Measurements from ENCODE around the gene ALDH8A1. TPM values are rescaled to one million over a fixed set of nuclear protein-coding genes. Genes with fewer than 3 reads are reported as not detected.

Gene ALDH8A1
- total RNA-seq, 1 experiment from 2014 or later = 0.68 TPM

DNA sequence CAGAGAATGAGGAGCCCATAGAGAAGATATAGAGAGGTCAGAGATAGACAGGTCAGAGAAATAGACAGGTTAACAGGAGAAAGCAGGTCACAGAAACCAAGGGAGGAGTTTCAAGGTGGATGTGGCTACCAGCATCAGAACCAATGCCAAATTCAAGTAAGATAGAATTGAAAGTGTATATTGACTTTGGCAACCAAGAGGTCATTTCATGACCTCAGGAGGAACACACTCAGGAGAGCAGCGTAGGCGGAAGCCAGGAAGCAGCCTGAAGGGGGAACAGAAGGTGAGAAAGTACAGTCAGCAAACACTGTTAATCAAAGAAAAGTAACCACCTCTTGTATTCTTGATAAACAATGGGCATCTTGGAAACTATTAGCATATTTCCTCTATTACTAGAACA, 33.9 kb upstream of the ALDH8A1 start:
- Mint-ChIP-seq H3K4me1 (ENCODE audit: low read depth, unreplicated experiment) (no peaks in the 10 kb centered on the region), H3K9me3 (ENCODE audit: low read depth, unreplicated experiment) (no peaks in the 10 kb centered on the region), H3K36me3 (ENCODE audit: insufficient read depth, unreplicated experiment) (peaks cover 9% of the 10 kb centered on the region), H3K4me3 (ENCODE audit: low read depth, unreplicated experiment) (no peak overlapping the region), H3K27ac (ENCODE audit: unreplicated experiment) (no peak overlapping the region), H3K27me3 (ENCODE audit: unreplicated experiment) (no peaks in the 10 kb centered on the region)
- CTCF ChIA-PET = no interaction called here
- BruUV-seq (replicated peaks) = no TSS peak
- TF ChIP-seq, protein P1, sequence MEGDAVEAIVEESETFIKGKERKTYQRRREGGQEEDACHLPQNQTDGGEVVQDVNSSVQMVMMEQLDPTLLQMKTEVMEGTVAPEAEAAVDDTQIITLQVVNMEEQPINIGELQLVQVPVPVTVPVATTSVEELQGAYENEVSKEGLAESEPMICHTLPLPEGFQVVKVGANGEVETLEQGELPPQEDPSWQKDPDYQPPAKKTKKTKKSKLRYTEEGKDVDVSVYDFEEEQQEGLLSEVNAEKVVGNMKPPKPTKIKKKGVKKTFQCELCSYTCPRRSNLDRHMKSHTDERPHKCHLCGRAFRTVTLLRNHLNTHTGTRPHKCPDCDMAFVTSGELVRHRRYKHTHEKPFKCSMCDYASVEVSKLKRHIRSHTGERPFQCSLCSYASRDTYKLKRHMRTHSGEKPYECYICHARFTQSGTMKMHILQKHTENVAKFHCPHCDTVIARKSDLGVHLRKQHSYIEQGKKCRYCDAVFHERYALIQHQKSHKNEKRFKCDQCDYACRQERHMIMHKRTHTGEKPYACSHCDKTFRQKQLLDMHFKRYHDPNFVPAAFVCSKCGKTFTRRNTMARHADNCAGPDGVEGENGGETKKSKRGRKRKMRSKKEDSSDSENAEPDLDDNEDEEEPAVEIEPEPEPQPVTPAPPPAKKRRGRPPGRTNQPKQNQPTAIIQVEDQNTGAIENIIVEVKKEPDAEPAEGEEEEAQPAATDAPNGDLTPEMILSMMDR (IDR thresholded peaks at IDR 0.05; ENCODE audit: unreplicated experiment) = no peak
- DNase-seq = no peak
- intact Hi-C loops (cut with micrococcal nuclease; ENCODE audit: unreplicated experiment) = no loop called here

DNA sequence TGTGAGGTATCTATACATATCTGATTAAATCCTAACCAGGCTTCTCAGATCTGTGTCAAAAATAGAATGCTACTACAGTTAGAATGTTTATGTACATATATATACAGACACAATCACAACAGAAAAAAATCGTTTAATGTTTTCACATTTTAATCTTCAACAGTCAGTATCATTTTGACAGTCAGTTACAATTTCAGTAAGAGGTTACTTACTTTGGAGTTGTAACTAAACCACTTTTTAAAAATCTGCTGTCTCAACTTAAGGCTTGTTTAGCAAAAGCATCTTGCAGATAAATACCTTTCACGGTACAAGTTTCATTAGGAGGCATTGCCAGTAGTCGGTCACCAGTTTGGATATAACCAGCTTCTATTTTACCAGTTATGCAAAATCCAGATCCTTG, 32.3 kb upstream of the ALDH8A1 start:
- Mint-ChIP-seq H3K4me3 (ENCODE audit: low read depth, unreplicated experiment) (no peak overlapping the region), H3K4me1 (ENCODE audit: low read depth, unreplicated experiment) (no peaks in the 10 kb centered on the region), H3K27me3 (ENCODE audit: unreplicated experiment) (no peaks in the 10 kb centered on the region), H3K36me3 (ENCODE audit: insufficient read depth, unreplicated experiment) (peaks cover 9% of the 10 kb centered on the region), H3K9me3 (ENCODE audit: low read depth, unreplicated experiment) (no peaks in the 10 kb centered on the region), H3K27ac (ENCODE audit: unreplicated experiment) (no peak overlapping the region)
- intact Hi-C loops (cut with micrococcal nuclease; ENCODE audit: unreplicated experiment) = no loop called here
- CTCF ChIA-PET = no interaction called here
- no TSS peak for BruUV-seq (replicated peaks)
- TF ChIP-seq, protein P1 (IDR thresholded peaks at IDR 0.05; ENCODE audit: unreplicated experiment) = no peak
- no peak for DNase-seq

DNA sequence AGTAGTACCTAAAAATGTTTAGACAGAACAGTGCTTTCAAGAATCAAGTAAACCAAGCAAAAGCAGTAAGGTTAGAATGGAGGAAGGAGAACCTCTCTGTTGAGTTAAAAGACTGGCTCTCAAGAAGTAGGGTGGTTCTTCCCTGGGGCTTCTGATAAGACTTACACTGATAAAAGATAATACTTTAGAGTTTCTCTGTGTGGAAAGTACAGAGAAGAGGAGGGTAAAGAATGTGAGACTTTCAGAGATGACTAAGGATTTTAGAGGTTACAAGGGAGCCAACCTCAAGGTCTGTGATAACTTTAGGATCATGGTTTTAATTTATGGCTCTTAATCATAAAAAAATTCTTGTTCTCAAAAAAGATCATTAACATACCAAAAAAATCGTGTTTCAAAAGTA, 30.9 kb upstream of the ALDH8A1 start:
- H3K4me3 Mint-ChIP-seq (ENCODE audit: low read depth, unreplicated experiment) = no peak overlapping the region
- no peak overlapping the region for H3K27ac Mint-ChIP-seq (ENCODE audit: unreplicated experiment)
- CTCF ChIA-PET = no interaction called here
- H3K4me1 Mint-ChIP-seq (ENCODE audit: low read depth, unreplicated experiment) = no peaks in the 10 kb centered on the region
- DNase-seq = no peak
- H3K36me3 Mint-ChIP-seq (ENCODE audit: insufficient read depth, unreplicated experiment) = peaks cover 9% of the 10 kb centered on the region
- H3K9me3 Mint-ChIP-seq (ENCODE audit: low read depth, unreplicated experiment) = no peaks in the 10 kb centered on the region
- TF ChIP-seq, protein P1 (IDR thresholded peaks at IDR 0.05; ENCODE audit: unreplicated experiment) = no peak
- no peaks in the 10 kb centered on the region for H3K27me3 Mint-ChIP-seq (ENCODE audit: unreplicated experiment)
- no TSS peak for BruUV-seq (replicated peaks)
- intact Hi-C loops (cut with micrococcal nuclease; ENCODE audit: unreplicated experiment) = no loop called here

DNA sequence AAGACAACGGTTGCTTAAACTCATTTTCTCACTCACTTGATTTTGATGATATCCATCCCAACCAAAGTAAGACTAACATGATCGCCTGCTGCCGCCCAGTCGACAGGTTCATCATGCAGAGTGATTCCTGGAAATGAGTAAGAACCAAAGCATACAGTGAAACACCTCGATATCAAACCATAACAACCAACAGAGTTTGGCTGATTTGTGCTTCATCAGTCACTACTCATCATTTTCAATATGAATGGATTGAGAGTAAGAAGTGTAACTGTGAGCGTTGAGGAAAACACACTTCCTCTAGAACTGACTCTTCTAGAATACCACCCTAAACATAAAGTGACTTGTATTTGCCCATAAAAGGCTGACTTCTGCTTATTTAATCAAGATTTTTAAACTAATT, 29.2 kb upstream of the ALDH8A1 start:
- DNase-seq = no peak
- Mint-ChIP-seq H3K27me3 (ENCODE audit: unreplicated experiment) (no peaks in the 10 kb centered on the region), H3K4me3 (ENCODE audit: low read depth, unreplicated experiment) (no peak overlapping the region), H3K27ac (ENCODE audit: unreplicated experiment) (no peak overlapping the region), H3K9me3 (ENCODE audit: low read depth, unreplicated experiment) (no peaks in the 10 kb centered on the region), H3K36me3 (ENCODE audit: insufficient read depth, unreplicated experiment) (peaks cover 9% of the 10 kb centered on the region), H3K4me1 (ENCODE audit: low read depth, unreplicated experiment) (no peaks in the 10 kb centered on the region)
- TF ChIP-seq, protein P1 (IDR thresholded peaks at IDR 0.05; ENCODE audit: unreplicated experiment) = no peak
- BruUV-seq (replicated peaks) = no TSS peak
- intact Hi-C loops (cut with micrococcal nuclease; ENCODE audit: unreplicated experiment) = no loop called here
- CTCF ChIA-PET = no interaction called here

DNA sequence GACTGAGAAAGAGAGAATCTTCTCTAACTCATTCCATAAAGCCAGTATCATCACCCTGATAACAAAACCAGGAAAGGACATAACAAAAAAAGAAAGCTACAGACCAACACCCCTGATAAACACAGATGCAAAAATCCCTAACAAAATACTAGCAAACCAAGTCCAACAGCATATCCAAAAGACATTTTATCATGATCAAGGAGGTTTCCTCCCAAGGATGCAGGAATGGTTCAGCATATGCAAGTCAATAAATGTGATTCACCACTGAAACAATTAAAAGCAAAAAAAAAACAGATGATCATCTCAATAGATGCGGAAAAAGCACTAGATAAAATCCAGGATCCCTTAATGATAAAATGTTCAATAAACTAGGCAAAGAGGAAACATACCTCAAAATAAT, 24.5 kb upstream of the ALDH8A1 start:
- H3K4me1 Mint-ChIP-seq (ENCODE audit: low read depth, unreplicated experiment) = no peaks in the 10 kb centered on the region
- DNase-seq = no peak
- no TSS peak for BruUV-seq (replicated peaks)
- H3K27ac Mint-ChIP-seq (ENCODE audit: unreplicated experiment) = no peak overlapping the region
- CTCF ChIA-PET = no interaction called here
- H3K36me3 Mint-ChIP-seq (ENCODE audit: insufficient read depth, unreplicated experiment) = no peaks in the 10 kb centered on the region
- intact Hi-C loops (cut with micrococcal nuclease; ENCODE audit: unreplicated experiment) = no loop called here
- no peaks in the 10 kb centered on the region for H3K9me3 Mint-ChIP-seq (ENCODE audit: low read depth, unreplicated experiment)
- TF ChIP-seq, protein P1 (IDR thresholded peaks at IDR 0.05; ENCODE audit: unreplicated experiment) = no peak
- H3K4me3 Mint-ChIP-seq (ENCODE audit: low read depth, unreplicated experiment) = no peak overlapping the region
- H3K27me3 Mint-ChIP-seq (ENCODE audit: unreplicated experiment) = no peaks in the 10 kb centered on the region

Measured in Calu3 (cell line).